ENCODE measurements around the gene ZNF683. TPM values are rescaled to one million over a fixed set of nuclear protein-coding genes. Genes with fewer than 3 reads are reported as not detected.

ZNF683 gene
- total and polyA plus RNA-seq, 2 of the 4 experiments (the other 2 are of a cell fraction) = not detected

GRCh38 chr1:26419494-26419893, 46.9 kb upstream of the ZNF683 start:
- no peak overlapping the region for H4K8ac ChIP-seq (ENCODE audit: low read depth in 2 of 2, low read length in 2 of 2)
- no peak overlapping the region for H4K91ac ChIP-seq (ENCODE audit: insufficient read depth, low read depth, low read length)
- H3K27ac ChIP-seq (ENCODE audit: insufficient read depth, low read length) = no peak overlapping the region
- BruUV-seq (replicated peaks) = no TSS peak
- H3K23ac ChIP-seq (ENCODE audit: low read depth, low read length) = no peak overlapping the region
- no peaks in the 10 kb centered on the region for H3K4me1 ChIP-seq (ENCODE audit: control insufficient read depth, insufficient read depth, low read length)
- H3K9ac ChIP-seq (ENCODE audit: low read depth, low read length) = no peak overlapping the region
- H2BK5ac ChIP-seq (ENCODE audit: low read depth, low read length, poor library complexity, severe bottlenecking) = no peak overlapping the region
- no peaks in the 10 kb centered on the region for H3K36me3 ChIP-seq (ENCODE audit: control insufficient read depth, insufficient read depth, low read length)
- dilution Hi-C loops (cut with HindIII; ENCODE audit: low sequenced_read_pairs, unreplicated experiment) (no loop called here), in situ Hi-C loops (cut with MboI; ENCODE audit: low sequenced_read_pairs) (no loop called here), intact Hi-C loops (cut with micrococcal nuclease) (no loop called here)
- no peaks in the 10 kb centered on the region for H4K20me1 ChIP-seq (ENCODE audit: insufficient read depth, low read length)
- H2AFZ ChIP-seq (replicated peaks; ENCODE audit: low read length, poor library complexity) = no peak overlapping the region
- no peak overlapping the region for H3K4ac ChIP-seq (ENCODE audit: low read depth, low read length)
- no peaks in the 10 kb centered on the region for H3K9me1 ChIP-seq (ENCODE audit: insufficient read depth, low read length)
- H3K27me3 ChIP-seq (ENCODE audit: control insufficient read depth, insufficient read depth, low read length) = peaks cover 48% of the 10 kb centered on the region
- CTCF ChIA-PET = interaction anchor here (0.6 kb wide), 1 partner anchor 307 kb away, joined by 3 read pairs; no protein-coding TSS in a partner anchor
- H2AK5ac ChIP-seq (ENCODE audit: low read depth, low read length) = no peak overlapping the region
- WGBS, 2 experiments (ENCODE audit: extremely low coverage in 2 of 2, insufficient read length in 1 of 2) = no CpG with 5 or more reads among the region's 2 CpGs
- H3K4me3 ChIP-seq (ENCODE audit: insufficient read depth, low read depth, low read length) = no peak overlapping the region
- no peak for TF ChIP-seq FOS (IDR thresholded peaks at IDR 0.05; ENCODE audit: low read depth, low read length)
- TF ChIP-seq POLR2A (IDR thresholded peaks at IDR 0.05; ENCODE audit: low read depth, low read length) = no peak
- no peak for TF ChIP-seq ELK1 (IDR thresholded peaks at IDR 0.05; ENCODE audit: borderline replicate concordance, low read depth, low read length)
- H3K9me3 ChIP-seq (ENCODE audit: control insufficient read depth, insufficient read depth, low read length) = no peaks in the 10 kb centered on the region
- no peaks in the 10 kb centered on the region for H3K79me1 ChIP-seq (ENCODE audit: low read depth in 1 of 2, low read length in 2 of 2)
- no peak overlapping the region for H2AK9ac ChIP-seq (replicated peaks; ENCODE audit: low read depth, low read length, poor library complexity)
- H3K56ac ChIP-seq (ENCODE audit: extremely low read depth, insufficient read depth, low read length) = no peak overlapping the region
- no peak overlapping the region for H4K5ac ChIP-seq (ENCODE audit: low read depth, low read length)
- DNase-seq = no peak
- no peak overlapping the region for H2BK120ac ChIP-seq (ENCODE audit: low read depth, low read length)
- no peak overlapping the region for H3K4me2 ChIP-seq (ENCODE audit: low read depth, low read length)
- no peak overlapping the region for H2BK20ac ChIP-seq (ENCODE audit: low read depth, low read length)
- H3K18ac ChIP-seq (ENCODE audit: low read depth, low read length) = no peak overlapping the region
- ATAC-seq (ENCODE audit: low read depth) = no peak
- no peak overlapping the region for H3K14ac ChIP-seq (replicated peaks; ENCODE audit: low read depth, low read length)
- H2BK15ac ChIP-seq (ENCODE audit: low read depth, low read length) = no peak overlapping the region
- POLR2A ChIA-PET (ENCODE audit: unreplicated experiment) = no interaction called here
